Omental fat pad (tissue), 4 donors: ENCODE results near the gene SOBP. TPM values are rescaled to one million over a fixed set of nuclear protein-coding genes. Genes with fewer than 3 reads are reported as not detected.

Source experiments
- ATAC-seq: fragments of 150-250 bp; one replicate; pipeline ENCODE4 v1.9.1; 2016; ENCODE audit warnings: mild to moderate bottlenecking, moderate library complexity; ENCODE audit not compliant: low FRiP score
- DNase-seq: peaks from one replicate; pipeline ENCODE4 v3.0.0-alpha.2; 2019; ENCODE audit warnings: low spot score
- total RNA-seq, 4 donors: library from RNA; depleted of rRNA; stranded (reverse); fragments of >200 nt; gene quantifications; one replicate each; pipeline ENCODE4 v1.1.0, GENCODE V29; 2016
- TF ChIP-seq, protein P1 (sequence below), 3 donors: fragments of 450-650 bp; IDR thresholded peaks; one replicate each; pipeline ENCODE4 v1.5.1; 2016 to 2017; ENCODE audit warnings: antibody characterized with exemption in 3 of 3, mild to moderate bottlenecking in 3 of 3, moderate library complexity in 2 of 3

Gene SOBP
- total RNA-seq, 4 donors from 2014 or later = 1.9 to 9.6 (median 4.0) TPM

DNA sequence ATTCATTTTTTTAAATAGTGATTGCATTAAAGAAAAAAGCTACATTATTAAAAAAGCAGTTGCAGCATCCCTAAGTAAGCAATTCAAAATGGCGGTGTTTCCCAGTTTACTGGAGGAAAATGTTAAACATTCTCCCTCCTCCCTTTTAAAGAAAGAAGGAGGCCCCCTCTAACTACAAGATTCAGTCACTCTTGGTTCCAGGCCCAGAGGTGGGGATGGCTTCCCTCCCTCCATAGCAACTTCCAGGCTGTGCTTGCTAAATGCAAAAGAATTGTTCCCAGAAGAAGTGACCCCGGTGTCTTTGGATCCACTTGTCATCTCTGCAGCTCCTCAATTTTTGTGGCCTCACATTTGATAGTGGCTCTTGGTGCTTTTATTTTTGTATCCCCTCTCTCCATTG, 165.9 kb downstream of the SOBP start:
- no peak for ATAC-seq
- DNase-seq = no peak
- TF ChIP-seq, protein P1, sequence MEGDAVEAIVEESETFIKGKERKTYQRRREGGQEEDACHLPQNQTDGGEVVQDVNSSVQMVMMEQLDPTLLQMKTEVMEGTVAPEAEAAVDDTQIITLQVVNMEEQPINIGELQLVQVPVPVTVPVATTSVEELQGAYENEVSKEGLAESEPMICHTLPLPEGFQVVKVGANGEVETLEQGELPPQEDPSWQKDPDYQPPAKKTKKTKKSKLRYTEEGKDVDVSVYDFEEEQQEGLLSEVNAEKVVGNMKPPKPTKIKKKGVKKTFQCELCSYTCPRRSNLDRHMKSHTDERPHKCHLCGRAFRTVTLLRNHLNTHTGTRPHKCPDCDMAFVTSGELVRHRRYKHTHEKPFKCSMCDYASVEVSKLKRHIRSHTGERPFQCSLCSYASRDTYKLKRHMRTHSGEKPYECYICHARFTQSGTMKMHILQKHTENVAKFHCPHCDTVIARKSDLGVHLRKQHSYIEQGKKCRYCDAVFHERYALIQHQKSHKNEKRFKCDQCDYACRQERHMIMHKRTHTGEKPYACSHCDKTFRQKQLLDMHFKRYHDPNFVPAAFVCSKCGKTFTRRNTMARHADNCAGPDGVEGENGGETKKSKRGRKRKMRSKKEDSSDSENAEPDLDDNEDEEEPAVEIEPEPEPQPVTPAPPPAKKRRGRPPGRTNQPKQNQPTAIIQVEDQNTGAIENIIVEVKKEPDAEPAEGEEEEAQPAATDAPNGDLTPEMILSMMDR (IDR thresholded peaks at IDR 0.05) = no peak

DNA sequence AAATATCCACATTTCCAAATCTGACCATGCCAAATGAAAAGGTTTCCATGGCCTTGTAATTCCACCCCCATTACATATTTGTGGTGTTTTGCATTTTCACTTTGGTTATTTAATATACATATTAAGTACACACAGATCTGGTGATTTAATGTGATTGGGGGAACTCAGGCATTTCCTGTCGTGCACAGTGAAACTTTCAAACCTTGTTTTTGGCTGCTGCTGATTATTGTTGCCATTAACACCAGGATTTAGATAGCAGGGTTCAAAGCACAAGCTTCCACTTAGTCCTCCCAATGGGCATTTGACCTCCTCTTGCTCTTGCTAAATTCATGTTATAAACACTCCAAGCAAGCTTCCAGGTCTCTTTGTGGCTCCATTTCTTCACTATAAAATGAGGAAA, 166.5 kb downstream of the SOBP start:
- ATAC-seq (no peak), DNase-seq (no peak)
- TF ChIP-seq, protein P1 (IDR thresholded peaks at IDR 0.05) = no peak

DNA sequence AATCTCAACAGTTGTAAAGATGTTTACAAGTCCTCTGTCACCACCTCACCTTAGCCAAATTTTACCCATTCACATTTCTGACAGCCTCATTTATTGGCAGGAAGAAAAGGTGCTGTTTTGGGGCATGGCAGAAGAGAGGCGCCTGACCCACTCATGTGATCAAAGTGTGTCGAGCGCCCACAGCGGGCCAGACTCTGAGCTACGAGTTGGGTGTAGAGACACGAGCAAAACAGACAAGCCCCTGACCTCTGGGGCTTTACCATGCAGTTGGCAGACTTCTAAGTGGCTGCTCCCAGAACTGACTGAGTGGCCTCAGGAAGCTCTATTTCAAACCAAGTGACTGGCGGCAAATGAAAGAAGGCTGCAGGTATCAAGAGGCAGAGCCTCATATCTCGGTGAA, 167.0 kb downstream of the SOBP start:
- DNase-seq (no peak), ATAC-seq (no peak)
- TF ChIP-seq, protein P1 (IDR thresholded peaks at IDR 0.05) = no peak

DNA sequence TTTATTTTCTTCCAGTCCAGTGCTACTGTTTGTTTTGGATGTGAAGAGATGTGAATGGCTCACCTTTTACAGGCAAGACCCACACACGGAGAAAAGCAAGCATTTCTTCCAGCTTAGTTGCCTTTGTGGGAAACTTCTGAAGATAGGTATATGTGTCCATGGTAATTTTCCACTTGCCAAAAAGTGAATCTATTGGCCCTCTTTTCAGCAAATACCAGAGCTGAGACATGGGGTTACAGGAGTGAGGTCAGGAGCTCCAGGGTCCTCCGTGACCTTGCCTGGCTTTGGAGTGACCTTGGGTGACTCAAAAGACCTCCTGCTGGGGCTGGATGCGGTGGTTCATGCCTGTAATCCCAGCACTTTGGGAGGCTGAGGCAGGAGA, 167.4 kb downstream of the SOBP start:
- ATAC-seq (no peak), DNase-seq (no peak)
- TF ChIP-seq, protein P1 (IDR thresholded peaks at IDR 0.05) = no peak

DNA sequence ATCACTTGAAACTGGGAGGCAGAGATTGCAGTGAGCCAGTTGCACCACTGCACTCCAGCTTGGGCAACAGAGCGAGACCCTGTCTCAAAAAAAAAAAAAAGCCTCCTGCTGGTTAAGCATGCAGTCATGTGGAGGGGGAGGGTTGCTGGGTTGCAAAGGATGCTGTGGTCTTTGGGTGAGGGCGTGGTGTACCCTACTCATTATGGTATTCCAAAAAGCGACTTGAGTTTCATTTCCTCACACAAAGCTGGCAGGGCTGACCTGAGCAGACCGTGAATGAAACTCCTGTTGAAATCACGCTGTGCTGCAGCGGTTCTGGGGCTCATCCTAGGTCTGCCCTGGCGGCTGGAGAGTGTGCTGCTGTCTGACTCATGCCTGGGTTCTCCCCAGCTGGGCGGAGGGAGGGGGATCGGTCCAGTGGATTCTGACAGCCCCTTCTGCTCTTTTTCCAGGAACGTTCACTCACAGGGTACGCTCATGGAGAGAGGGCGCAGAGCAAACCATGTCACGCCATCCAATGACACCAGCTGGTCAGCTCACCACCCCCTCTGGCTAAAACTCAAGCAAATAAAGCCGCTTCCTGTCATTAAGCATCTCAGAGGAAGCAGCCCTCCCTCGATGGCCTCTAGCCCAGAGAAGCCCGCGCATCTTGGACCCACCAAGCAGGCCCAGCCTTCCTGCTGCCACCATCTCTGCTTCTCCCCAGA, 168.0 kb downstream of the SOBP start:
- DNase-seq (no peak), ATAC-seq (peak; percentile 40)
- TF ChIP-seq, protein P1 (IDR thresholded peaks at IDR 0.05) = no peak

DNA sequence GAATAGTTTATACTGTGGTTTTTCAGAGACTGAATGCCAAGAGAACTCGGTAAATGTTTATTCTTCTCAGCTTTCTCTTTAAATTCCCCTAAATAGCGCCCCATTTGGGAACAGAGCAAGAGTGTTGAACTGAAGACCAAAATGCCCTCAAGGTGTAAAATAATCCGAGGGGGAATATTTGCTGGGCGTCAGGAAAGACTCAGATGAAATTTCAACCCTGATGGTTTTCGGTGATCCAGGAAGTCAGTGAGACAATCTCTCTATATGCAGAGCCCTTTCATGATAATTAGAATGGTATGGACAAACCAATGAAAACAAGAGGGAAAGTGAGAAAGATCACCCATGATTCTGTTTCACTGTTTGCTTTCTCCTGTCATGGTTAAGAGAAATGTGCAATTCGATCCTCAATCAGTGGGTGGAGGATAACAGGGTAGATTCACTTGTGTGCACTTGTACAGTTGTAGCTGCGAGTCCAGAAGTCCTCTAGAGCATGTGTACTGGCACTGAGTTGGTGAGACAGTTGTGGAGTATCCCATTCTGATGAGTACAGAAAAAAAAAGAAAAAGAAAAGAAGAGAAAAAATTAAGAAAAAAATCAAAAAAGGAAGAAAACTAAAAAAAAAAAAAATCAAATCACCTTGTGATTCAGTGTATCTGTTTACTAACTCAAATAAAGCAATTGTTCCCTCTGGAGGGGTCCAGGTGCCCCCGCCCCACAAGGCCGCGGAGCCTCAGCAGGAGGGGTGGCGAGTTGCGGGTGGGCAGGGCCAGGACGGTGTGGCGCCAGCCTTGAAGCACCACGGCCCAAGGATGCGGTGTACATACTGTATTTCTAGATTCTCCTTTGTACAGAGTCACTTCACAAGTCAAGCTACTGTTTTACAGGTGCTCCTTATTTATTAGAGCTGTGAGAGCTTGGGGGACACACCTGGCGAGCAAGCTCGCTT, 169.3 kb downstream of the SOBP start:
- no peak for ATAC-seq
- no peak for DNase-seq
- TF ChIP-seq, protein P1 (IDR thresholded peaks at IDR 0.05) = no peak
